HCEC 1CT (cell line): Measurements from ENCODE around the gene ZFAND6.
"Not testable (repeated sequence)": the region's sequence is repeated elsewhere in the genome, so short reads cannot be mapped to it uniquely, and the experiment has no call there.

Experiments used
- DNase-seq: peaks from one replicate; pipeline ENCODE4 v3.0.0-alpha.2; 2017

The ZFAND6 gene

GRCh38 chr15:80099662-80100061 lies 40.2 kb downstream of the ZFAND6 start:
- not testable (repeated sequence) for DNase-seq

- no peak for DNase-seq
These were observed 40.8 kb downstream of the ZFAND6 start for GRCh38 chr15:80100247-80100646.

GRCh38 chr15:80105193-80105592 lies 45.7 kb downstream of the ZFAND6 start:
- no peak for DNase-seq

DNA sequence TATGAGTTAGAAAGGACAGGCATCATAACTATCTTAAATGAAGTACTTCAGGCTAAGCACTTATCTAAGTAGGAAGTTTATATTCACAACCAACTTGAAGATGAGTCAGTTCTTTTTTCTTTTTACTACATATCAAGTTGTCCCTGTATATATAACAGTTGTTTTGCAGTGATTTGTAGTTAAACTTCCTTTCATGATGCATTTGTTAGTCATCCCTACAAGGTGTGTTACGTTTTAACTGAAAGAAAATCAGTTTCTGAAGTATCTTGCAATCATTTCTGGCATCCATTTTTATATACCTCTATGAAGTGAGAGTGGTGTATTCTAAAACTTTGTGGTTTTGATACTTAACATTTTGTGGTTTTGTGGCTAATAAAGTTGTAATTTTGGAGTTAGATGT lies 46.1 kb downstream of the ZFAND6 start:
- DNase-seq: peak; percentile 82

DNA sequence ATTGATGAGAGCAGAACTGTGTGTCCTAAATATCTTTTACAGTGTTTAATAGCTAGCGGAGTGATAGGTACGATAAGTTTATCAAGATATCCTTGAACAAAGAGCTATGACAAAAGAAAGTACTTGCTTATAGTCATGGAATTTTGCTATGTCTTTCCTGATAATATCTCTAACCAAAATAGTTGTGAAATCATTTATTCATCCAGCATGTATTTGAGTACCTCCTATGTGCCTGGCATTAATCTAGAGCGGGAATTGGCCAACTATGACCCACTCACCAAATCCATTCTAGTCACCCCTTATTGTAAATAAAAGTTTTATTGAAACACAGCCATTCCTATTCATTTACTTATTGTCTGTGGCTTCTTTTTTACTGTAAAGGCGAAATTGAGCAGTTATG lies 46.6 kb downstream of the ZFAND6 start:
- DNase-seq: peak; percentile 61

DNA sequence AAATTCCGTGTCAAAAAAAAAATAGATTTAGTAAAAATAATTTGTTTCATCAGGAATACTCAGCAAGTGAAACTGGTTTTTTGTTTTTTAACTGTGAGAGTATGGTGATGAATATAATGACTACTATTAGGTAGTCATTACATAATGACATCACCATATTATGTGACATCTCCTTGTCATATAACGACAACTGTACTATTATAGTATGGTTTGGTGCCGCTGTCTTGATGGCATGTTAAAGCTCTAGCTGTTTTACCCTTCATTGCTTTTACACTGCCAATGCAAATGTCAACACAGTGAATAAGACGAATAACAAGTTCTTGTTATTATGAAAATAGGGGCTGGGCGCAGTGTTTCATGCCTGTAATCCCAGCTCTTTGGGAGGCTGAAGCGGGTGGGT lies 47.7 kb downstream of the ZFAND6 start:
- no peak for DNase-seq

DNA sequence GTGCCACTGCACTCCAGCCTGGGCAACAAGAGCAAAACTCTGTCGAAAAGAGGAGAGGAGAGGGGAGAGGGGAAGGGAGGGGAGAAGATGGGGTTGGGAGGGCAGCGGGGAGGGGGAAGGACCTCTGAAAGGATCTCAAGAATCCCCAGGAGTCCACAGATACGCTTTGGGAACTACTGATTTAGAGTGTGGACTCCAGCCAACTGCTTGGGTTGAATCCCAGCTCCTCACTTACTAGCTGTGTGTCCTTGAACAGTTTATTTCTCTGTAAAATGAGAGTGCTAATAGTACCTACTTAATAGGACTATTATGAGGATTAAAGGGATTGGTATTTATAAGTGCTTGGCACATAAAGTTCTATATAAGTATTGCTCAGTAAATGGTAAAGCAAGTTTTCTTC lies 48.3 kb downstream of the ZFAND6 start:
- DNase-seq: no peak

DNA sequence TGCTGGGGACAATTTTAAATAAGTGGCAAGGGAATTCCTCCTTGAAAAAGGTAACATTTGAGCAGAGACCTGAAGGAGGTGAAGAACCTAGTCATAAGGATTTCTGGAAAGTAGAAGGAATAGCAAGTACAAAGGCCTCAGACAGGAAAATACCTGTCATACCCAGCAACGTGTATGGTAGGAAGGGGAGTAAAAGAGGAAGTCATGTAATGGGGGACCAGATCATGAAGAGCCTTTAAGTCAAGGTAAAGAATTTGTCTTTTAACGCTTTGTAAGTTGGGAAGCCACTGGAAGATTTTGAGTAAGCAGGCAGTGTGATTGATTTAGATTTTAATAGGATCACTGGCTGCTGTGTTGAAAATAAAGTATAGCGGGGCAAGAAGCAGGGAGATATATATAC lies 49.9 kb downstream of the ZFAND6 start:
- no peak for DNase-seq

- DNase-seq: no peak
These were observed 51.4 kb downstream of the ZFAND6 start for GRCh38 chr15:80110920-80111319.

- DNase-seq: no peak
These were observed 54.6 kb downstream of the ZFAND6 start for GRCh38 chr15:80114114-80114513.

DNA sequence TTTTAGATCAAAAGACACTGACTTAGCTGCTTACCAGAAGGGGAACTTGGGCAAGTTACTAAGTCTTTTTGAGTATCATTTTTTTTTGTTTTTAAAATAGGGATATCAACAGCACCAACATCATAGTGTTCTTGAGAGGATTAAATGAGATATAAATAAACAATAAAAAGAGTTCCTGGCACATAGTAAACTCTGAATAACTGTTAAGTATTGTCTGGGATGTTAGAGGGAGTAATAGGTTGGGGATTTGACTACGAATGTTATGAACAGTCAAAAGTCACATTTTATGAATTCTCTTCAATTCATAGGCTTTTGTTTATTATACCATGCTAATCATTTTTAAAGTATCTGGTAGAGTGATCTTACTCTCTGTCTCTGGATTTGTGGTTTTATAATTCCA lies 55.5 kb downstream of the ZFAND6 start:
- no peak for DNase-seq

GRCh38 chr15:80118956-80119355 lies 59.5 kb downstream of the ZFAND6 start:
- DNase-seq: no peak

DNA sequence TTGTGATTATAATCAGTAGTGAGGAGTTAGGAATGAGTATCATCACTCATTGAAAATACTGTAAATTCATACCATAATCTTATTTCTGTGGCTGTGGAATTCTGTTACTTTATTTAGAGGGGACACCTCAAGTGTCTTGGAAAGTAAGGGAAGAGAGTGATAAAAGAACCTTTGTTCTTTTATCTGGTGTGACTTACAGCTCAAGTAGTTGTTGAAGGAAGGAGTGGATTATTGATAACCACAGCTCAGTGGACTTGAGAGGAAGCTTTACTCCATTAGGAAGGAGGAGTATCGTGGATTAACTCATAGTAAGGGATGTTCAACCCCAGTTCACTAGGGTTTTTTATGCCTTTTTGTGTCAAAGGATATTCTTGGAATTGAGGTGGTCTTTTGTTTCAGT lies 61.2 kb downstream of the ZFAND6 start:
- no peak for DNase-seq

GRCh38 chr15:80121546-80121945 lies 62.1 kb downstream of the ZFAND6 start:
- DNase-seq: no peak

- DNase-seq: no peak
These were observed 63.6 kb downstream of the ZFAND6 start for GRCh38 chr15:80123034-80123433.

- not testable (repeated sequence) for DNase-seq
These were observed 67.8 kb downstream of the ZFAND6 start for GRCh38 chr15:80127253-80127652.

GRCh38 chr15:80127911-80128310 lies 68.4 kb downstream of the ZFAND6 start:
- DNase-seq: peak; percentile 14

DNA sequence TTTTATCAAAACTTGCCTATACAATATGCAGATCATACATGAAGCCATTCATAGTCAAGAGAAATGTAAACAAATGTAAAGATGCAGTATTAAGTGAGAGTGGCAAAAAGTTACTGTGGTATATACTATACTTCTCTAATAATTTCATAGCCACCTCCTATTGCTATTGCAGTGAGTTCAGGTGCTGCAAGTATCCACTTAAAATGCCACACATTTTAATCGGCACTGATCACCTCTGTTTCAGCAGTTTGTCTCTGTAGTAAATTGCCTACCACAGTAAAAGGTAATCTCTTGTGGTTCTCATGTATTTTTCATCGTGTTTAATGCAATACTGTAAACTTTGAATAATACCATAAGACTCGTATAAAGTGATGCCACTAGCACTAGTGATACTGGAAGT lies 72.9 kb downstream of the ZFAND6 start:
- no peak for DNase-seq

DNA sequence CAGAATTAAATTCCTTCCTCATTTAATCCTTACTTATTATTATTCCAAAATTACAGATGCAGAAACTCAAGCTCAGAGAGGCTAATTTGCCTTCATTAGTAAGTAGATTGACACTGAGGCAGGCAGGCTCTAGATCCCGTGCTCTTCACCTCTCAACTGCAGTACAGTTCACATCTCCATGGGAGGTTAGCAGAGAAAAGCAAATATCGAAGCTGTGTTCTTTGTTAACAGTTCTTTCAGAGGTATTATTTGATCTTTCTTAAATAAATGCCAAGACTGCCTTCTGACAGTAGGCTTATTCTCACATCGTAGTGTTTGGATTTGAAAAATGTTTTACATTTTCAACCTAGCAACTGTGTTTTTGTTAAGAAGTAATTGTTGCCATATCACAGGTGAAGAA lies 77.4 kb downstream of the ZFAND6 start:
- DNase-seq: no peak

DNA sequence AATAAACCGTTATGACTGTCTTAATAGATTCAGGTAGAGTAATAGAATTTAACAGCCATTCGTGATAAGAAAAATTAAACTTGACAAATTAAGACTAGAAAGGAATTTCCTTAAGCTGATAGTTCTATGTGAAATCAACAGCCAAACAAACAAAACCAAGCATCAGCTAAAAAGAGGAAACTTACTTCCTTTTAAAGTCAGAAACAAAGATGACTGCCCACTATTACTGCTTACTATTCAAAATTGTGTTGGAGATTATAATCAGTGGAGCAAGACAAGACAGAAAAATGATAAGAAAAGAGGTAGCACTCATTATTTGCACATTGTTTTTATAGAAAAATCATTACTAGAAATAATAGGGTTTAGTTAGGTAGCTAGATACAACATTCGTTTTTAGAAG lies 79.5 kb downstream of the ZFAND6 start:
- DNase-seq: no peak

DNA sequence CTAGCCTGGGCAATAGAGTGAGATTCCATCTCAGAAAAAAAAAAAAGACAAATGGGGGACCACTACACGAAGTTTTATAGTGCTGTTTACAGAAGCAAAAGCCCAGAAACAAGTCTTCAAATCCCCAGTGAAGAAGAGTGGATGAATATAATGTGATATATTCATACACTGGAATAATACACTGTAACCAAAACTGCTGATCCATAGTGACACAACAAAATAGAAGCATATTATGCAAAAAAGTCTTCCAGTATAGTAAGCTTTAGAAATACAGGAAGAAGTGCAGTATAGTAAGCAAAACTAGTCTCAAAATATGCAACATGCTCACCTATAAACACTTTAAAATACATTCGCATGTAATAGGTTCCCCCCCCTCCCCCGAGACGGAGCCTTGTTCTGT lies 81.4 kb downstream of the ZFAND6 start:
- no peak for DNase-seq

GRCh38 chr15:80141916-80142598 lies 82.6 kb downstream of the ZFAND6 start:
- DNase-seq: no peak

- no peak for DNase-seq
These were observed 83.2 kb downstream of the ZFAND6 start for GRCh38 chr15:80142646-80143045.

- no peak for DNase-seq
These were observed 91.7 kb downstream of the ZFAND6 start for GRCh38 chr15:80151148-80151547.

DNA sequence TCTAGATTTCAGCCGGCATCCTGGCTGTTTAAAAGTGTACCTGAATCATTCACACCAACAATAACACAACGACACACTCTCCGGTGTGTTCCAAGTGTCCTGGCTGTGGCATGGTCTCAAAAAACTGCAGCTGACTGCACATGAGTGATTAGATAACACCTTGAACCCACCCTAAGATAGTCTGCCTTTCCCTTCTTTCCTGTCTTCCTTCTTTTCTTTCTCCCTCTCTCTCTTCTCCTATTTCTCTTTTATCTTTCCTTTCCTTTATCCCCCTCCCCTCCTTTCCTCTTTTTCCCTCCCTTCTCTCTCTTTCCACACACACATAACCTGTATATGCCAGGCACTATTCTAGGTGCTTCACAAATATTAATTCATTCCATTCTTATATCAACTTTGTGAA lies 92.1 kb downstream of the ZFAND6 start:
- no peak for DNase-seq
